DND-41 (cell line): ENCODE results near the gene GRAP2.

ENCODE experiments used
- CTCF ChIP-seq: IDR thresholded peaks from 2 replicates; pipeline ENCODE4 v1.5.1; 2012; ENCODE audit warnings: borderline replicate concordance, low read length, moderate library complexity, mild to moderate bottlenecking; ENCODE audit not compliant: poor library complexity, severe bottlenecking; ENCODE audit errors: extremely low read depth
- EZH2 ChIP-seq: IDR thresholded peaks from 3 replicates; pipeline ENCODE4 v1.6.1; 2012; ENCODE audit warnings: borderline replicate concordance, low read depth, mild to moderate bottlenecking, moderate library complexity, low read length, inconsistent platforms; ENCODE audit not compliant: severe bottlenecking

- no peak for TF ChIP-seq CTCF
- no peak for TF ChIP-seq EZH2
These were observed 52.2 kb downstream of the GRAP2 start for GRCh38 chr22:39953101-39953500.
